Central memory CD4-positive, alpha-beta T cell (primary cell): ENCODE results near the gene TMEM203.

Experiments
- DNase-seq: peaks from one replicate; pipeline ENCODE4 v3.0.0; 2022

Gene TMEM203

GRCh38 chr9:137193771-137194170 lies 11.7 kb downstream of the TMEM203 start:
- DNase-seq, result no peak

GRCh38 chr9:137192859-137193258 lies 12.6 kb downstream of the TMEM203 start:
- no peak for DNase-seq

DNA sequence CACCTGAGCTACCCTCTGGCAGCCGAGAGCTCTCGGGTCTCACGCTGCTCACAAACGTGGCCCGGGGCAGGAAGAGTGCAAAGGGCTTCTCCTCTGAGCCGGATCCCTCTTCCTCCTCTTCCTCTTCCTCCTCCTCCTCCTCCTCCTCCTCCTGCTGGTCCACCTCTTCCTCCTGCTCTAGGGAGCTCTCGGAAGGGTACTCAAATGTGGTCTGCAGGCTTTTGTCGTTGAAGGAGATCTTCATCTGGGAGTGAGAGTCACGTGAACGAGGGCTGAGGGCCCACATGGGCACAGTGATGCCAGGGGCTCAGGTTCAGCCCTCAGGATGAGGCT lies 13.0 kb downstream of the TMEM203 start:
- DNase-seq, result no peak

DNA sequence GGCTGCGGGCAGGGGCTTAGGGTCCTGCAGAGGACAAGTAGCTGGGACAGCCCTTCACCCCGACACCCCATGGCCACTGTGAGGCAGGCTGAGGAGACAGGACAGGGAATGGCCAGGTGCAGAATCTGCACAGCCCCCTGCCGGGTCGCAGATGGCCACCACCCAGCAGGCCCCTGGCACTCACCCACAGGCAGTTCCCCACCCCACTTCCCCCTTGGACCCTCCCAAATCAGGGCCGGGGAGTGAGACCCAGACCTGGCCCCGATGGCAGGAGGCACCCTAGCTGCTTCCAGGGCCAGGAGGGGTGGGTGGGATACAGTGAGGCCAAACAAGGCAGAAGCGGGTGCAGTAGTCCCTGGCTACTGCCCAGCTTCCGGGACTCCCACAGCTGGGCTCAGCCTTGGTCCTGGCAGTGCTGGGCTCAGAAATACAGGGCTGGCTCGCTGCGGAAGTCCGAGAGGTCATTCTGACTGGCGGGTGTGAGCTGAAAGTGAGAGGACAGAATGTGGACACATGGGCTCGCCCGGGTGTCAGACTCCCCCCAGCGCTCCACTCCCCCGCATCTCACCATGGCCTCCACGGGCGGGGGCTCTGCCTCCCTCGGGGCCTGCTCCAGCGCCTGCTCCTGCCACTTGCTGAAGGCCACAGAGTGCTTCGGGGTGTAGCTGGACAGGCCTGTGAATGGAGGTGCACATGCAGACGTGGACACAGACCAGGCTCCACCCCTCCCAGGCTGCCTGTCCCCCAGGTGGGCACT lies 13.6 kb downstream of the TMEM203 start:
- DNase-seq, result no peak

- DNase-seq, result no peak
Measured at GRCh38 chr9:137191245-137191644, 14.2 kb downstream of the TMEM203 start.

DNA sequence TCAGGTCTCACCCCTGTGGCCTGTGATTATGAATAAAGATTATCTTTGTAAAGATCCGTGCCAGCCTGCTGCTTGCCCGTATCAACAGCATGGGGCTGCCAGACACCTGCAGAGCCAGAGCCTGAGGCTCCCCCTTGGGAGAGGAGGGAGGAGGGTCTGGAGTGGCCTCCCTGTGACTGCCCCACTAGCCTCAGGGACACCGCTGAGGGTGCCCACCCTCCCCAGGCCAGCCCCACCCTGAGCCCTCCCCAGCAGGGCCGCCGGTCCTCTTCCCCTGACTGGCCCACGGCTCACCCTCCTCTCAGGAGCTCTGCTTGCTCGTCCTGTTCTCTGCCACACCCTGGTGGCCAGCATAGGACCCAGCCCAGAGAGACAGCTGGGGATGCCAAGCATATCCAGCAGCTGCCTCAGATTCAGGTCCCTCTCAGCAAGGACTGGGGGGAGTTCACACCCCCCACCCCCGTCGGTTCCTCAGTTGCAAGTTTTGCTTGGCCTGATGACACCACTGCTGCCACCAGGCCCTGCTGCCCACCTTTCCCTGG lies 15.1 kb downstream of the TMEM203 start:
- no peak for DNase-seq

DNA sequence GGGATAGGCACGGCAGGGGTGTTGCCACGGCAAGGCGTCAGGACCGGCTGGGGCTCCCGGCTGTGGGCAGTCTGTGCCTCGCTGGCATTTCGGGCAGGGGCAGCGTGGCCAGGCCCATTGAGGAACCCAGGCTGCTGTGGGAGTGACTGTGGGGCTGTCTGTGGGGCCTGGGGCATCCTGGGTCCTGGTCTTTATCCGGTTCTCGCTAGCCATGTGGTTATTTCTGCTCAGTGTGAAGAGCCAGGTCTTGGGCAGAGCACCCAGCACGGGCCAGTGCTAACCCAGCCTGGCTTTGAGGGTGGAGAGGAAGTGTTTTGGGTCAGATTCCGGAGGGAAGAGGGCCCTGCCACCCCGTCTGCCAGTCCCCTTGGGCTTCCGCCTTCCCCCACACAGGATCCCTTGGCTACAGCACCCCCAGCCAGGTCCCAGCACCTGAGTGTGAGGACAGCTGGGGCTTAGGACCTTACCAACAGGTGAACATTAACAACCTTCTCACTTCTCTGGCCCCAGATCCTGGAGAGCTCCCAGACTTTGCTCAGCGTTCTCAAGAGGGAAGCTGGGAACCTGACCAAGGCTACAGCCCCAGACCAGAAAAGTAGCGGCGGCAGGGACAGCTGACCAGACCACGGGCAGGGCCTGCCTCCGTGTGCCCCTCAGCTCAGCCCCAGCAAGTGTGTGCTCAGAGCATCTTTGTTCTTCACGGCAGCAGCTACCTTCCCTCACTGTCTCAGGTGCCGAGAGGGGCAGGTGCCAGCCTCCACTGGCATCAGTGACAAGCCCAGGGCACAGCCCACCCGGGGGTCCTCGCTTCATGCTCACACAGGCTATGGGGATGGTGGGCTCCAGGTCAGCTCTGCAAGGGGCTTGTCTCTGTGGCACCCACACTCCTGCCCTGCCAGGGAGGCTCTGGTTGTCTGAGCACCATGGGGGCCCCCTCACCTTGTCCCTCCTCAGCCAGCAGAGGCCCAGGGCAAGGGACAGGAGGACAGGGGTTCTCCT lies 15.9 kb downstream of the TMEM203 start:
- no peak for DNase-seq

DNA sequence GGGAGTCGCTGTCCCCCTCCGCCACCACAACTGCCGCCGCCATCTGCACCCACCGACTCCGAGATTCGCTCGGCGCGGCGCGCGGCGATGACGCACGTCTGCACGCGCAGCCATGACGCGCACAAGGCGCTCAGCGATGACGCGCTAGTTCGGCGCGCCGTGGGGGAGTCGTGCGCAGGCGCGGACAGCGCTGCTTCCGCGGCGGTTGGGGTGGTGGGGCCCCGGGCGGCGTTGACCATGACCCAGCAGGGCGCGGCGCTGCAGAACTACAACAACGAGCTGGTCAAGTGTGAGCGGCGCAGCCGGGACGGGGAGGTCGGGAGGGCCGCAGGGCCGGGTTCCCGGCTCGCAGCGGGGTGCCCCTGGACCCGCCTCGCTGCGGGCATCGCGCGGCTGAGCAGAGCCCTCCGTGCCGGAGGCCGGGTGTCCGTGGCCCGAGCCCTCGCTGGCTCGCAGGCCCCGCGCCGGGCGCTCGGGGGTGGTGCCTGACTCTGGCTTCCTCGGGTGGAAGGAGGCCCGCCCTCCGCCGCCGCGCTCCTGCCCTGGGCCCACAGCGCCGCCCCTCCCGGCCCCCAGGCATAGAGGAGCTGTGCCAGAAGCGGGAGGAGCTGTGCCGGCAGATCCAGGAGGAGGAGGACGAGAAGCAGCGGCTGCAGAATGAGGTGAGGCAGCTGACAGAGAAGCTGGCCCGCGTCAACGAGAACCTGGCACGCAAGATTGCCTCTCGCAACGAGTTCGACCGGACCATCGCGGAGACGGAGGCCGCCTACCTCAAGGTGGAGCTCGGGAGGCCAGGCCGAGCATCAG lies 16.8 kb downstream of the TMEM203 start, which contains the start of the genes ANAPC2 and SSNA1:
Gene ANAPC2 (minus strand): TSS at position 71 of the 807 bp plus-strand sequence. CDS start 28 bp downstream, at position 43.
Gene SSNA1 (plus strand): TSS at position 187 of the 807 bp plus-strand sequence. CDS start 51 bp downstream, at position 238.
- DNase-seq, result peak; percentile 90

- no peak for DNase-seq
Measured at GRCh38 chr9:137188086-137188489, 17.4 kb downstream of the TMEM203 start.

DNA sequence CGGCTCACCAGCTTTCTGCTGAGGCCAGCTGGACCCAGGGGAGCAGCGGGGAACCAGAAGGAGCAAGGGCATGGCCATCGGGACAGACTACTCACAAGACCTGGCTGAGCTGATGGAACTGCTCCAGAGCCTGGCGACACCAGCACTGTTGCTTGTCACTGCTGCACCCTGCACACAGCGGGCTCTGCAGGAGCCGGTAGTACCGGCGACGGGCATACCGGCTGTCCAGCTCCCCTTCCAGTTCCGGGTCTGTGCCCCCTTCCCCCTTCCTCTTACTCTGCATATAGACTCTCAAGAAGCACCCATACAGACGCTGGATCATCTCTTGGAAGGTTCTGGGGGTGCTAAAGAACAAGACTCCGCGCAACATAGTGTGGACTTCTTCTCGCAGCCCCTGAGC lies 18.1 kb downstream of the TMEM203 start:
- DNase-seq, result no peak

GRCh38 chr9:137186385-137186784 lies 19.1 kb downstream of the TMEM203 start:
- DNase-seq, result no peak

GRCh38 chr9:137185921-137186320 lies 19.5 kb downstream of the TMEM203 start:
- no peak for DNase-seq

GRCh38 chr9:137184881-137185660 lies 20.4 kb downstream of the TMEM203 start:
- DNase-seq, result no peak

DNA sequence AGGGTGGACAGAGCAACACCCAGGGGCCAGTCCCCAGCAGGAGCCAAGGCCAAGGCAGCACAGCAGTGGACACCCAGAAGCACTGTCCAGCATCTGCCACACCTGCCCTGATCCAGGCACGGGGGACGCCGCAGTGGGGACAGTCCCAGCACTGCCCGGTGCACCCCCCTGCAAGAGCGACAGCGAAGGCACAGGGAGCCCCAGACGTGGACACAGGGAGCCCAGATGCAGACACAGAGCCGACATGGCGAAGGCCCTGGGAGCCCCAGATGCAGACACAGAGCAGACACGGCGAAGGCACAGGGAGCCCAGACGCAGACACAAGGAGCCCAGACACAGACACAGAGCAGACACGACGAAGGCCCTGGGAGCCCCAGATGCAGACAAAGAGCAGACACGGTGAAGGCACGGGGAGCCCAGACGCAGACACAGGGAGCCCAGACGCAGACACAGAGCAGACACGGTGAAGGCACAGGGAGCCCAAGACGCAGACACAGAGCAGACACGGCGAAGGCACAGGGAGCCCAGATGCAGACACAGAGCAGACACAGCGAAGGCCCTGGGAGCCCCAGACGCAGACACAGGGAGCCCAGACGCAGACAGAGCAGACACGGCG lies 21.4 kb downstream of the TMEM203 start:
- no peak for DNase-seq

DNA sequence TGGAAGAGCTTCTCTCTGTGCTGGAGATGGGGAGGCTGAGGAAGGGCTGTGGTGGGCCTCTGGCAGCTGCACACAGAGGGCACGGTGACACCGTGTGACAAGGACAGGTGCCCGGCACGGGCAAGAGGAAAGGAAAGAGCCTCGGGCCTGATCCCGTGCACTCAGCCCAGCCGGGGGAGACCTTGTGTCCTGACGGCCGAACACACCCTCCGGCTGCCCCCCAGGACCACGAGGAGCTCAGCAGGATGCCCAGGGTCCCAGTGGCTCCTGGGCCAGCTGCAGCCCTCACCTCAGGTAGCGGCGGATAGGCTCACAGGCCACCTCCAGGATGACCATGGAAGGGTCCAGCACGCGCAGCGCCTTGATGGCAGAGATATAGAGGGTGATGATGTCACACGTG lies 22.6 kb downstream of the TMEM203 start:
- DNase-seq, result no peak

GRCh38 chr9:137181680-137182079 lies 23.8 kb downstream of the TMEM203 start:
- DNase-seq, result no peak

GRCh38 chr9:137180491-137180890 lies 25.0 kb downstream of the TMEM203 start:
- DNase-seq, result no peak

GRCh38 chr9:137179761-137180160 lies 25.7 kb downstream of the TMEM203 start:
- no peak for DNase-seq

DNA sequence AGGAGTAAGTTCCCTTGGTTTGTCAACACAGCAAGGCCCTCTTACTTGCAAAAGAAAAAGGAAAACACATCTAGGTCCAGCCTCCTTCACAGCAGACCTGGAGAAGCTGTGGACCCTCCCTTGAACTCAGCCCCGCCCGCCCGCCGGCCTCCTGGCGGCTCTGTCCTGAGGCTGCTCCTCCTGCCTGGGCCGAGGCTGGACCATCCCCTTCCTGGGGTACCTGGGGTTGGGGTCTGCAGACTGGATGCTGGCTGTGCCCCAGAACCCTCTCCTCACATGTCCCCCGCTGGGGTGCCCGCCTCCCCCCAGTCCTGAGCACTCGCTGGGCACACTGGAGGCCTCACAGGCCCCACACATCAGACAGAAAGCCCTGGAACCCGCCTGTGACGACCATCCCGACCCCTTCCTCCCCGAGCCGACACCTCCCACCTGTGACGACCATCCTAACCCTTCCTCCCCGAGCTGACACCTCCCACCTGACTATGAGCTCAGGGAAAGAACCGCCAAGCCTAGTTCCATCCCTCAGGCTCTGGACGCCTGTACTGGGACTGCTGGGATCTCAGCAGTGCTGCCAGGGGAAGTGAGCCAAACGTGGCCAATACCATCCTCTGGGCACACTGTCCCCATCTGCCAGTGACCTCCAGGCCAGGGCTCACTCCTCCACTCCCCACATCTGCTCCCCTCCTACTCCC lies 26.4 kb downstream of the TMEM203 start:
- DNase-seq, result no peak

- no peak for DNase-seq
Measured at GRCh38 chr9:137178201-137178938, 27.1 kb downstream of the TMEM203 start.
